Astrocyte (in vitro differentiated cells and primary cell): ENCODE measurements around the gene MPP7.

ENCODE experiments used
- EZH2 ChIP-seq: IDR thresholded peaks from 2 replicates; pipeline ENCODE4 v1.6.1; 2012; ENCODE audit warnings: mild to moderate bottlenecking, low read length, inconsistent platforms; ENCODE audit not compliant: insufficient read depth
- TF ChIP-seq, protein P1 (sequence below): IDR thresholded peaks from 2 replicates; pipeline ENCODE4 v1.5.1; 2011; ENCODE audit warnings: low read depth, mild to moderate bottlenecking, inconsistent platforms, low read length, moderate library complexity; ENCODE audit not compliant: insufficient read depth

DNA sequence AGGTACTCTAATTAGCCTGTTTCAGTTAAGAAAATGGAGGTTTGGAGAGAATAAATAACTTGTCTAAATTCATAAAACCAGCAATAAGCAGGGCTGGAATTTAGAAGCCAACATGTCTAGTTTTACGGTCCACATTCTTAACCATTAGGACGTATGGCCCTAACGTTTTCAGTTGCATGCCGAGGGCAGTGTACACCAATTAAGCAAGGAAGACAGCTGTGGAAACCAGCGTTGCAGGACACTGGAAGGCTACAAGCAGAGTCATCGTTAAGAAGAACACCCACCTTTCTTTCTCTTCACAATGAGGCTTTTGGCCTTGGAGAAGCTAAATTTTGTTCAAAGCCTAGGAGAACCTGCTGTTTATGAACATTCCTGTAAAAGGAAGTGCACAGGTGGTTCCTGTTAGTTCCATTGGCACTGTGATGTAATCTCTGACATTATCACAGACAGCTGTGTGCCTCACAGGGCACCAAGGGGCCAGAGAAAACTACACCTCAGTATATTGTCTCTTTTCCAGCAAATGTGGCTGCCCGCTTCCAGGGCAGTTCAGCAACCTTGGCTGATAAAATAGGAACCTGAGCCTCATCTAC, 21.0 kb downstream of the MPP7 start:
- TF ChIP-seq EZH2 = no peak
- TF ChIP-seq, protein P1, sequence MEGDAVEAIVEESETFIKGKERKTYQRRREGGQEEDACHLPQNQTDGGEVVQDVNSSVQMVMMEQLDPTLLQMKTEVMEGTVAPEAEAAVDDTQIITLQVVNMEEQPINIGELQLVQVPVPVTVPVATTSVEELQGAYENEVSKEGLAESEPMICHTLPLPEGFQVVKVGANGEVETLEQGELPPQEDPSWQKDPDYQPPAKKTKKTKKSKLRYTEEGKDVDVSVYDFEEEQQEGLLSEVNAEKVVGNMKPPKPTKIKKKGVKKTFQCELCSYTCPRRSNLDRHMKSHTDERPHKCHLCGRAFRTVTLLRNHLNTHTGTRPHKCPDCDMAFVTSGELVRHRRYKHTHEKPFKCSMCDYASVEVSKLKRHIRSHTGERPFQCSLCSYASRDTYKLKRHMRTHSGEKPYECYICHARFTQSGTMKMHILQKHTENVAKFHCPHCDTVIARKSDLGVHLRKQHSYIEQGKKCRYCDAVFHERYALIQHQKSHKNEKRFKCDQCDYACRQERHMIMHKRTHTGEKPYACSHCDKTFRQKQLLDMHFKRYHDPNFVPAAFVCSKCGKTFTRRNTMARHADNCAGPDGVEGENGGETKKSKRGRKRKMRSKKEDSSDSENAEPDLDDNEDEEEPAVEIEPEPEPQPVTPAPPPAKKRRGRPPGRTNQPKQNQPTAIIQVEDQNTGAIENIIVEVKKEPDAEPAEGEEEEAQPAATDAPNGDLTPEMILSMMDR = no peak
